ENCODE measurements around the gene PLXND1. TPM values are rescaled to one million over a fixed set of nuclear protein-coding genes. Genes with fewer than 3 reads are reported as not detected.
"Not testable (repeated sequence)": the region's sequence is repeated elsewhere in the genome, so short reads cannot be mapped to it uniquely, and the experiment has no call there.

The PLXND1 gene
- total RNA-seq, 1 donor from 2014 or later = 108 TPM

GRCh38 chr3:129552287-129553050 lies 54.0 kb downstream of the PLXND1 start:
- DNase-seq (ENCODE audit: low spot score) = no peak

GRCh38 chr3:129549805-129550204 lies 56.7 kb downstream of the PLXND1 start:
- no peak for DNase-seq (ENCODE audit: low spot score)

- no peak for DNase-seq (ENCODE audit: low spot score)
These were observed 57.3 kb downstream of the PLXND1 start for GRCh38 chr3:129549006-129549800.

GRCh38 chr3:129548104-129548965 lies 58.1 kb downstream of the PLXND1 start:
- no peak for DNase-seq (ENCODE audit: low spot score)

GRCh38 chr3:129547241-129547640 lies 59.2 kb downstream of the PLXND1 start:
- no peak for DNase-seq (ENCODE audit: low spot score)

- DNase-seq (ENCODE audit: low spot score) = not testable (repeated sequence)
These were observed 60.5 kb downstream of the PLXND1 start for GRCh38 chr3:129545951-129546350.

- no peak for DNase-seq (ENCODE audit: low spot score)
These were observed 62.5 kb downstream of the PLXND1 start for GRCh38 chr3:129543999-129544398.

GRCh38 chr3:129543156-129543790 lies 63.2 kb downstream of the PLXND1 start, which contains the start of gene H1-8:
Gene H1-8 (plus strand): TSS chr3:129543175. CDS start chr3:129543219, 44 bp downstream.
- DNase-seq (ENCODE audit: low spot score) = no peak

GRCh38 chr3:129542747-129543146 lies 63.7 kb downstream of the PLXND1 start:
- no peak for DNase-seq (ENCODE audit: low spot score)

- DNase-seq (ENCODE audit: low spot score) = no peak
These were observed 65.5 kb downstream of the PLXND1 start for GRCh38 chr3:129540776-129541516.

- peak; percentile 48 for DNase-seq (ENCODE audit: low spot score)
These were observed 67.3 kb downstream of the PLXND1 start for GRCh38 chr3:129539206-129539605.

- DNase-seq (ENCODE audit: low spot score) = no peak
These were observed 69.7 kb downstream of the PLXND1 start for GRCh38 chr3:129536804-129537203.

GRCh38 chr3:129536374-129536667 lies 70.2 kb downstream of the PLXND1 start:
- no peak for DNase-seq (ENCODE audit: low spot score)

- DNase-seq (ENCODE audit: low spot score) = no peak
These were observed 71.4 kb downstream of the PLXND1 start for GRCh38 chr3:129535075-129535474.

GRCh38 chr3:129534428-129535027 lies 71.9 kb downstream of the PLXND1 start:
- DNase-seq (ENCODE audit: low spot score) = no peak

- DNase-seq (ENCODE audit: low spot score) = no peak
These were observed 73.1 kb downstream of the PLXND1 start for GRCh38 chr3:129533406-129533805.

- DNase-seq (ENCODE audit: low spot score) = no peak
These were observed 74.2 kb downstream of the PLXND1 start for GRCh38 chr3:129532261-129532660.

- DNase-seq (ENCODE audit: low spot score) = no peak
These were observed 74.8 kb downstream of the PLXND1 start for GRCh38 chr3:129531699-129532098.

GRCh38 chr3:129530821-129531220 lies 75.7 kb downstream of the PLXND1 start:
- DNase-seq (ENCODE audit: low spot score) = no peak

- DNase-seq (ENCODE audit: low spot score) = peak; percentile 66
These were observed 76.2 kb downstream of the PLXND1 start for GRCh38 chr3:129530251-129530791.
